RWPE1 (cell line): ENCODE measurements around the gene HID1.
"Not testable (repeated sequence)": the region's sequence is repeated elsewhere in the genome, so short reads cannot be mapped to it uniquely, and the experiment has no call there.

ENCODE experiments used
- CTCF ChIA-PET: fragments of 350-600 bp; sonication (Branson Sonifier 250); formaldehyde crosslinking; extraction: SDS; loops from one replicate; lab custom pipeline; 2021; lab: Yijun Ruan, JAX
- POLR2A ChIA-PET: fragments of 400-600 bp; formaldehyde crosslinking; extraction: SDS; loops from one replicate; lab custom pipeline; 2020; ENCODE audit warnings: antibody characterized with exemption; ENCODE audit not compliant: low non-redundant PET; lab: Yijun Ruan, JAX
- DNase-seq: peaks from one replicate; pipeline ENCODE4 v3.0.0; 2012; ENCODE audit warnings: low spot score
- H3K27ac ChIP-seq: fragments of 450-650 bp; 2 replicates; pipeline ENCODE4 v1.5.1; 2017
- CTCF ChIP-seq: fragments of 450-650 bp; conservative IDR thresholded peaks from 2 replicates; pipeline ENCODE4 v1.5.1; 2017; ENCODE audit warnings: low read depth, mild to moderate bottlenecking

Gene HID1

GRCh38 chr17:74994440-74994839 lies 21.9 kb upstream of the HID1 start:
- ChIA-PET POLR2A (interaction anchor here (0.5 kb wide), 1 partner anchor 15 kb away, joined by 3 read pairs; no protein-coding TSS in a partner anchor), CTCF (no interaction called here)
- peak overlapping the region; percentile 58 for H3K27ac ChIP-seq
- no peak for DNase-seq
- no peak for TF ChIP-seq CTCF

GRCh38 chr17:74992223-74992622 lies 19.7 kb upstream of the HID1 start:
- POLR2A ChIA-PET = no interaction called here
- peak overlapping the region; percentile 87 for H3K27ac ChIP-seq
- TF ChIP-seq CTCF = no peak
- CTCF ChIA-PET = interaction anchor here (0.5 to 1.3 kb wide), 2 partner anchors 20 to 37 kb away, joined by 6 read pairs; partner anchors contain the start of gene MRPL58
- no peak for DNase-seq

- H3K27ac ChIP-seq = peak overlapping the region; percentile 87
- CTCF ChIA-PET = interaction anchor here (1.4 kb wide), 1 partner anchor 123 kb away, joined by 3 read pairs; no protein-coding TSS in a partner anchor
- no peak for TF ChIP-seq CTCF
- POLR2A ChIA-PET = interaction anchor here (0.7 kb wide), 1 partner anchor 13 kb away, joined by 4 read pairs; no protein-coding TSS in a partner anchor
- DNase-seq = no peak
Measured at GRCh38 chr17:74990581-74991105, 18.1 kb upstream of the HID1 start.

GRCh38 chr17:74987909-74988711 lies 15.6 kb upstream of the HID1 start:
- TF ChIP-seq CTCF = peak; percentile 56
- no peak for DNase-seq
- H3K27ac ChIP-seq = peak overlapping the region; percentile 87
- ChIA-PET CTCF (interaction anchor here (0.7 to 2.1 kb wide), 4 partner anchors 17 to 1261 kb away, joined by 4 to 6 read pairs (median 6); no protein-coding TSS in a partner anchor), POLR2A (interaction anchor here (1.1 kb wide), 1 partner anchor 26 kb away, joined by 3 read pairs; no protein-coding TSS in a partner anchor)

GRCh38 chr17:74987418-74987908 lies 14.9 kb upstream of the HID1 start, which contains the start of gene CDR2L:
TSS of gene CDR2L (plus strand) at chr17:74987632. CDS start at chr17:74988044, 412 bp downstream.
- POLR2A ChIA-PET = interaction anchor here (1.1 kb wide), 1 partner anchor 25 kb away, joined by 3 read pairs; no protein-coding TSS in a partner anchor
- CTCF ChIA-PET = interaction anchor here (0.7 to 2.1 kb wide), 3 partner anchors 25 to 1262 kb away, joined by 4 to 6 read pairs (median 6); no protein-coding TSS in a partner anchor
- DNase-seq = peak; percentile 94
- peak within 1 kb of the TSS; percentile 87 for H3K27ac ChIP-seq
- no peak for TF ChIP-seq CTCF

- CTCF ChIA-PET = interaction anchor here (0.6 kb wide), 1 partner anchor 28 kb away, joined by 8 read pairs; no protein-coding TSS in a partner anchor
Measured at GRCh38 chr17:74986206-74986576, 13.6 kb upstream of the HID1 start.

GRCh38 chr17:74982663-74983313 lies 10.2 kb upstream of the HID1 start:
- POLR2A ChIA-PET = interaction anchor here (0.5 to 0.6 kb wide), 2 partner anchors 9 to 85 kb away, joined by 3 to 6 read pairs; no protein-coding TSS in a partner anchor
- CTCF ChIA-PET = interaction anchor here (0.7 kb wide), 1 partner anchor 170 kb away, joined by 6 read pairs; no protein-coding TSS in a partner anchor
- H3K27ac ChIP-seq = peak overlapping the region; percentile 77
- not testable (repeated sequence) for DNase-seq

More at GRCh38 chr17:74986206-74986576, 13.6 kb upstream of the HID1 start:
- no peak for TF ChIP-seq CTCF
- POLR2A ChIA-PET = no interaction called here
- H3K27ac ChIP-seq = no peak overlapping the region
- no peak for DNase-seq
